Skeletal muscle satellite cell (primary cell): Measurements from ENCODE around the gene ANKZF1.

ENCODE experiments used
- H3K27me3 ChIP-seq: 2 replicates; pipeline ENCODE4 v1.7.0; 2013; ENCODE audit warnings: low read length; ENCODE audit not compliant: control insufficient read depth, insufficient read depth
- H3K36me3 ChIP-seq: 2 replicates; pipeline ENCODE4 v1.7.0; 2013; ENCODE audit warnings: mild to moderate bottlenecking, control low read depth, low read length; ENCODE audit not compliant: insufficient read depth
- H3K4me1 ChIP-seq: 2 replicates; pipeline ENCODE4 v1.7.0; 2013; ENCODE audit warnings: low read length; ENCODE audit not compliant: control insufficient read depth, insufficient read depth
- H3K4me2 ChIP-seq: 2 replicates; pipeline ENCODE4 v1.7.0; 2013; ENCODE audit warnings: mild to moderate bottlenecking, low read length
- H3K4me3 ChIP-seq: 2 replicates; pipeline ENCODE4 v1.7.0; 2013; ENCODE audit warnings: low read length
- H3K9ac ChIP-seq: 2 replicates; pipeline ENCODE4 v1.7.0; 2013; ENCODE audit warnings: mild to moderate bottlenecking, low read depth, low read length, moderate library complexity
- H3K9me3 ChIP-seq: replicated peaks from 2 replicates; pipeline ENCODE4 v1.7.0; 2013; ENCODE audit warnings: mild to moderate bottlenecking, control low read depth, low read length

ANKZF1 gene

DNA sequence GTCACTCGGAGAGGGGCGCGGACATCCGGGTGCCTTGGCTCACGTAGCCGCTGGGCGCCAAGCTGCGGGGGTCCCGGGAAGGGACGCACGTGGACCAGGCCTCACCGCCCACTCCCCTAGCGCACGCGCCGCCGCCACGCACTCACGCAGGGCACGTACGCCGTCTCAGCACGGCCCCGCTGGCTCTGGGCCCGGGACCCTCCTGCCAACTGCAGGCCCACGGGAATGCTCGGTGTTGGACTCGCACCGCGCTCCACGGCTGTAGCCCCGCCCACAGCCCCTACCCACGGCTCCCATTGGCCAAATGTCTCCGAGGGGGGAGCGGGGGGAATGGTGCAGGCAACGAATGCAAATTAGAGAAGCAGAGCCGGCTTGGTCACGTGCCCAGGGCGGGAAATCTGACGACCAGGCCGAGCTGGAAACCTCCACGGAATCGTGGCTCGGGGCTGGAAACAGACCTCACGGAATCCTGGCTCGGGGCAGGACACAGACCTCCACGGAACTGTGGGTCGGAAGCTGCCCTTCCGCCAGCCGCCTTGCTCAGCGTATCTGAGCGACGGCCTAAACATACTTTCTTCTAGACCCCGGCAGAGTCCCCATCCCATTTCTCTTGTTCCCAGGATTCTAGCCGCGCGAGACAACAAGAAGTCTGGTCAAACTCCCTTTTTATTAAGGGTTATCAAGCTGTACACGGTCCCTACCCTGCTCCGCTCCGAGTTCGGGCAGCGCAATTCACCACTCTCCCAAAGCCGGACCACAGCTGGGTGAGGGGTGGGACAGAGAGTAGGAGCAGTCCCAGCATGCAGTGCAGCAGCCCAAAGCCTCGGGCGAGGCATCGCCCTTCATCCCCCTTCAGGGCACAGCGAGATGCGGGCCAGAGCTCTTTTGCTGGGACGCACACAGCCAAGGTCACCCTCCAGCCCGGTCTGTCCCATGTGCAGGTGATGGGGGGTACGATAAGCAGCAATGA is 10.6 kb upstream of the ANKZF1 start, which contains the start of gene ABCB6:
Gene ABCB6 (minus strand): TSS at position 227 of the 970 bp plus-strand sequence. CDS start 285 bp downstream, outside the sequence.
- peaks cover 53% of the 10 kb centered on the region for H3K36me3 ChIP-seq
- H3K9me3 ChIP-seq = no peaks in the 10 kb centered on the region
- H3K4me2 ChIP-seq = peak within 1 kb of the TSS; percentile 93
- peaks cover 31% of the 10 kb centered on the region for H3K4me1 ChIP-seq
- H3K27me3 ChIP-seq = no peaks in the 10 kb centered on the region
- peak within 1 kb of the TSS; percentile 71 for H3K9ac ChIP-seq
- H3K4me3 ChIP-seq = peak within 1 kb of the TSS; percentile 71

DNA sequence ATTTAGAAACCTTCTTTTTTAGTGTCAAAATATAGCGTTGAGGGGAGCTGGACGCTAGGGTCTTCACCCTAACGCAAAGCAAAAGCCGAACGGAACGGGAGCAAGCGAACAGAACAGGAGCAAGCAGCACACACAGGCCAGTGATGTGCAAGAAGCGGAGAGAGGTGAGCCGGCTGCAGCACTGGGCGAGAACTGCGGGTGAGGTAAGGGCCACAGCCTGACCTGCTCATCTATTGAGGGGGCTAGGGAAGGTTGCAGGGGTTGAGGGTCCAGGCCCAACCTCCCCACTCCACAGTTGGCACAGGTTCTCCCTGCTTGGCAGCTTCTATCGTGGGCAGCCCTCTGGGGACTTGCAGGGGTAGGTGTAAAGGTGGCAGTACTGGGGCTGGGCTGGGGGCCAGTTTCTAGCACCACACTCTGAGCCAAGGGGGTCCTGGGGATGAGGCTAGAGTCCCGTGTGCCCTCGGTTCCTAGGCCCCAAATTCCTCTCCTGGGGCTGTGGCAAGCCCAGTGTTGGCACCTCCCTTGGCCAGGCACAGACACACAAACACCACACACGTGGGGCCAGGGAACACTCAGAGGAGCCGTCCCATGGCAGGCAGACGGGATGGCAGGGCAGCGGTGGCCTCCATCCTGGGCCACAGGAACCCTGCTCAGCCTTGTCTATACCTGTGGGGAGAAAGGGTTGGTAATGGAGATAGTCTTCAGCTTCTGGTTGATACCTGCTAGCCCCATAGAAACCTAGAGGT is 9.6 kb upstream of the ANKZF1 start:
- H3K36me3 ChIP-seq = peaks cover 54% of the 10 kb centered on the region
- H3K4me2 ChIP-seq = peak overlapping the region; percentile 93
- H3K4me3 ChIP-seq = no peak overlapping the region
- H3K4me1 ChIP-seq = peaks cover 31% of the 10 kb centered on the region
- no peaks in the 10 kb centered on the region for H3K27me3 ChIP-seq
- H3K9me3 ChIP-seq = no peaks in the 10 kb centered on the region
- peak overlapping the region; percentile 71 for H3K9ac ChIP-seq

DNA sequence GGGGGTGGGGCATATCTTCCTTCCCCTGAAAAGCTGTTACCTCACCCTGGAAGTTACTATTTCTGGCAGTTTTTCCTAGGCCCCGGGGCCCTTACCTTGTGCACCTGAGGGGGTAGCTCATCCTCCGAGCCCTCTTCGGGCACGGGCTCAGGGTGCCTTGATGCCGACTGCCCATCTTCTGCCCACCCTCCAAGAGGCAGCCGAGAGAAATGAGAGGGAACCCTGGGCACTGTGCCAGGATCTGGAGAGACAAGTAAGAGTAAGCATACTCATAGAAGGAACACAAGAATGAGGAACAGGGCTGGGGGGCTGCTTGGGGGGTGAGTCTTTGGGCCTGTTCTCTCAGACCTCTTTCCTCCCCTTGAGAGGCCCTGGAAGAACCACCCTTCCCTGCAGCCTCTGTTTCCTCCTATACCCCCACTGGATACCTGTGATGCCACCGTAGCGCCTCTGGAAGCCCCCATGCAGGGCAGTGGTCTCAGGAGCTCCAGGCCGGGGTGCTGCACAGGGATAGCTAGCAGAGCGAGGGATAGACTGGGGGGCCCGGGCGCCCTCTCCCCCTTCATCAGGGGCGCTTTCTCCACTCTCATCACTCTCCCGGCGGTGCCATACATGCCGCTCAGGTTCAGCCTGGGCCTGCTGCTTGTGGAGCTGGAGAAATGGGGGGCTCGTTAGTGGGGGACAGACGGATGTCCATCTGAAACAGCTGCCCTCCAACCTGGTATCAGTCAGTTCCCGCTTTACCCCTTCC is 8.8 kb upstream of the ANKZF1 start:
- Histone ChIP-seq H3K4me3 (no peak overlapping the region), H3K27me3 (no peaks in the 10 kb centered on the region), H3K9me3 (no peaks in the 10 kb centered on the region), H3K36me3 (peaks cover 62% of the 10 kb centered on the region), H3K4me2 (no peak overlapping the region), H3K4me1 (peaks cover 31% of the 10 kb centered on the region), H3K9ac (no peak overlapping the region)

DNA sequence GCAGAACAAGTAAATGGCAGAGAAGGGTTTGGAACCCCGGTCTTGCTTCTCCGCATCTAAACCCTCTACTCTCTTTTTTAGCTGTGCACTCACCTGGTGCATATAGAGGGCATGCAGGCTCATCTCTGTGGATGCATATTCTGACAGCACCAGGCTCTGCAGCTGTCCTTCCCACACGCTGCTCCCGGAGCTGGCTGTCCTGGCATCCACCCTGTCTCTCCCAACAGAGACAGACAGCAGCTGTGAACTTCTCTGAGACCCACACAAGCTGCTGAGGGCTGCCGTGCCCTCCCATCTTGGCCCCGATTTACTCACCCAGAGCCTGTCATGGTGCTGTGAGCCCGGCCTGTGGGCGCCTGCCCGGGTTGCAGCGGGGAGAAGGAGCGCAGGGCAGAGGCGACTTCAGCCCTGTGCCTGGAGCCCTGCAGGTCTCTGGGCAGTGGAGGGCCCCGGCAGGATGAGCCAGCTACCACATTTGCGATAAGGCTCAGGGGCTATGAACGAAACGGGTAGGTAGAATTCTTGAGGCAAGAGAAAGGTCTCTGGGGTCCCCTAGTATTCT is 7.6 kb upstream of the ANKZF1 start:
- H3K27me3 ChIP-seq = no peaks in the 10 kb centered on the region
- no peak overlapping the region for H3K4me2 ChIP-seq
- H3K4me3 ChIP-seq = no peak overlapping the region
- H3K9me3 ChIP-seq = no peaks in the 10 kb centered on the region
- H3K36me3 ChIP-seq = peaks cover 65% of the 10 kb centered on the region
- no peak overlapping the region for H3K9ac ChIP-seq
- H3K4me1 ChIP-seq = peaks cover 25% of the 10 kb centered on the region

DNA sequence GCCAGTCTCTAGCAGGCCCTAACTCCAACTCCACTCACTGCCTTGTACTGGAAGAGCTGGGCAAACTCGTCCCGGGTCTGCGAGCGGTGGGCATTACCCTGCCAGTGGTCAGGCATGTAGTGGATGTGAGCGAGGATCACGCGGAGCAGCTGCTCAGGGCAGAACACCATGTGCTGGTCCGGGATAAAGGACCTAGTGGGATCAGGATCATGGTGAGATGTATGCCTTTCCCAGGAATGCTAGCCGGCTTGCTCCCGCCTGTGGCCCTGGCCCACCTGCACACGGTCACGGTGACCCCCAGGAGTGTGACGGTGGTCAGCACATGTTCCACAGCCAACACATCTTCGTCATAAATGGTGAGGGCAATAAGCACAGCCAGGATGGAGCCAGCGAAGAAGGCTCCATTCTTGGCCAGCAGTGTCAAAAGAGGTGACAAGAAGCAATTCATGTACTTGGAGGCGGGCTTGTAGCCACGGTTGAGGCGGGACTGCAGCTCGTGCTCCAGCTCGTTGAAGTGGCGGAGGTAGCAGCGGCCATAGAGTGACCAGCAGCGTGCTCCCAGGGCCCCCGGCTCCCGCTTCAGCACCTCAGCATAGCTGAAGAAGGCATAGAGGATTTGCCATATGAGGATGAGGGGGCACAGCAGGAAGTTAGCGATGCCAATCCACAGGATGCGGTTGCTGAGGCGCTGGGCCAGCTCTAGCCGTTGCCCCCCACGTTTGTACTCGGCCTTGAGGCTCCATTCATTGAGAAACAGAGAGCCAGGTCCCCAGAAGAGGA is 5.6 kb upstream of the ANKZF1 start:
- Histone ChIP-seq H3K4me3 (no peak overlapping the region), H3K9ac (no peak overlapping the region), H3K4me1 (peaks cover 20% of the 10 kb centered on the region), H3K9me3 (no peaks in the 10 kb centered on the region), H3K27me3 (no peaks in the 10 kb centered on the region), H3K36me3 (peaks cover 65% of the 10 kb centered on the region), H3K4me2 (no peak overlapping the region)

DNA sequence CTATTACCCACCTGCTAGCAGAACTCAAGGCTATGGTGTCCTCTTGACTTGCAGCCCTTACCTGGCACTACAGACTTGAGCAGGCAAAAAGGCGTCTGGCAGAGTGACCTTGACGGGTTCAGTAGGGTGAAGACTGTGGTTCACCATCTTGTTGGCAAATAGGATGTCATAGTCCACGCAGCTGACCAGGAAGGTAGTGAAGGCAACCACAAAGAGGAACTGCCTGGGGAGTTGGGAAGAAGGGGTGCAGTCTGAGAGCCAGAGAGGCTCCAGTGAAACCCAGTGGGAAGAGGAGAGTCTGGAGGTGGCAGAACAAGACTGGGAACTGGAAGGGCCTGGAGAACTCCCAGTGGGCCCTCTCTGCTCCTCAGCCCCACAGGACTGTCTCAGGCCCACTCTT is 4.3 kb upstream of the ANKZF1 start:
- no peak overlapping the region for H3K4me3 ChIP-seq
- H3K9me3 ChIP-seq = no peaks in the 10 kb centered on the region
- H3K4me2 ChIP-seq = no peak overlapping the region
- H3K27me3 ChIP-seq = no peaks in the 10 kb centered on the region
- no peak overlapping the region for H3K9ac ChIP-seq
- peaks cover 58% of the 10 kb centered on the region for H3K36me3 ChIP-seq
- H3K4me1 ChIP-seq = peaks cover 14% of the 10 kb centered on the region

DNA sequence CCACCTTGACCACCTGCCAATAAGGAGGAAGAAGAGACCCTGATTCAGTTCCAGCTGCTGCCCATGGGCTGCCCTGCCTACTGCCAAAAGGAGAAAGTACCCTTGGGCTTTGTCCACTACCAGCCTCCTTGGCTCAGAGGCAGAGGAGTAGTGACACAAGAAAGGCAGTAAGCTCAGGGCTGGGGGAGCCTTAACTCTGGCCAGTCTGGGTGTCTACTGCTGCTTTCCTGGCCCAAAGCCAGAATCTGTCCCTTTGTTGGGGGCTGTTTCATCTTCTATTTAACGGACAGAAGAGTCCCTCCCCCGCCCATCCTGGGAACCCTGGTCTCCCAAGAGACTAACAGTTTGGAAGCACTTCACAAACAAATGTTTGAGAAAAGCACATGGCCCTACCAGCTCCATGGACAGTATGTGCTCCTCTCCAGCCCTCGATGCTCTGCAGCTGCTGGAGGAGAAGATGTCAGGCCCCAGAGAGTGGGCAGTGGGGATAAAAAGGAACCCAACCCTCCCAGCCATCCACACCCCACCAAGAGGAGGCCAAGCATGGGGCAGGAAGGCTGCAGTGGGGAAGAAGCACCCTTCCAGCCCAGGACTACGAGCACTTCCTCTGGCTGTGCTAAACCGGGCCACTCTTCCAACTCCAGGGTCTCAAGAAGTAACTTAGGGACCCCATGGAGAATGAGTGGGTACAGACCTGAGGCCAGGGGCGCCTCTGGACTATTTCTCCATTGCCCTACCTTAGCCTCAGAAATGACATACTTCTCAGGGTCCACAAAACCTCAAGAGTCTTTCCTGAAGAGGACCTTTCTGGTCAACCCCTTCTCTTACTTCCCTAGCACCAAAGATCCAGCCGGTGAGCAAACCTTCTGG is 1.3 kb upstream of the ANKZF1 start:
- peak overlapping the region; percentile 86 for H3K4me3 ChIP-seq
- no peaks in the 10 kb centered on the region for H3K9me3 ChIP-seq
- peaks cover 47% of the 10 kb centered on the region for H3K36me3 ChIP-seq
- peak overlapping the region; percentile 98 for H3K9ac ChIP-seq
- peaks cover 15% of the 10 kb centered on the region for H3K4me1 ChIP-seq
- no peaks in the 10 kb centered on the region for H3K27me3 ChIP-seq
- H3K4me2 ChIP-seq = peak overlapping the region; percentile 92

DNA sequence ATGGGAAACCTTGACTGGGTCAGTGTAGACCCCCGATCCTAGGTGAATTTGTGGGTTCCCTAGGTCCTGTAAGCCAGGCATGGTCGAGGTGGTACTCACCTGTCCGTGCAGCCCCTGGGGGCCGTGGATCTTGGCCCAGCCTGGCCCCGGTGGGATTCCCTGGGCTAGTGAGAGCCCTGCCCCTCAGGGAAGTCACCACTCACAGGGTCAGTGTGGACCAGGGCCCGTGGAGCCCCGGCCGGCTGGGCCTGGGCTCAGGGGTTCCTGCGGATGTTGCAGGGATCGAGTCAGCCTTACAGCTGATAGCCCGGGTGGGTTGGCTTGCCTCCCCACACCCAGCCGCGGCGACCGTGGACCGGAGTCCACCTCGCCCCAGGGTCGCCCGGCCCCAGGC is 698 bp upstream of the ANKZF1 start:
- Histone ChIP-seq H3K4me1 (peaks cover 15% of the 10 kb centered on the region), H3K36me3 (peaks cover 47% of the 10 kb centered on the region), H3K4me2 (peak overlapping the region; percentile 92)

DNA sequence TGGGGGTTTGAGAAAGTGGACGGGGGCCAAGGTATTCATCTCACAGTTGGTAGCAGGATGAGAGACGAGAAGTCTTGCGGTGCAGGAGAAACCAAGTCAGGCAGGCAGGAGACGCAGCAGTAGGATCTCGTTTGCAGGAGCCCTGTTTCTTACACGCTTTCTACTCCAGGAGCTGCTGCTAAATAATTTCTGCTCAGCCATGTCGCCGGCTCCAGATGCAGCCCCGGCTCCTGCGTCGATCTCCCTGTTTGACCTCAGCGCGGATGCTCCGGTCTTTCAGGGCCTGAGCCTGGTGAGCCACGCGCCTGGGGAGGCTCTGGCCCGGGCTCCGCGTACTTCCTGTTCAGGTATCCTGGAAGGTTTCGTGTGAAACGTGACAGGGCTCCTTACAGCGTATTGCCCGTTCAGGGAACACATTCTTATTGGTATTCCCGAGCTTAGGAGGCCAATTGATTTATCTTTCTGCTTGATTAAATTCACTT is 494 bp downstream of the ANKZF1 start:
- peaks cover 15% of the 10 kb centered on the region for H3K4me1 ChIP-seq
- H3K9ac ChIP-seq = peak overlapping the region; percentile 98
- H3K9me3 ChIP-seq = no peaks in the 10 kb centered on the region
- H3K4me2 ChIP-seq = peak overlapping the region; percentile 92
- H3K4me3 ChIP-seq = peak overlapping the region; percentile 86
- peaks cover 47% of the 10 kb centered on the region for H3K36me3 ChIP-seq
- no peaks in the 10 kb centered on the region for H3K27me3 ChIP-seq

More for the DNA sequence above, 698 bp upstream of the ANKZF1 start:
- peak overlapping the region; percentile 98 for H3K9ac ChIP-seq
- no peaks in the 10 kb centered on the region for H3K9me3 ChIP-seq
- no peaks in the 10 kb centered on the region for H3K27me3 ChIP-seq
- H3K4me3 ChIP-seq = peak overlapping the region; percentile 86
